Stimulated activated naive CD8-positive, alpha-beta T cell treated with anti-CD3 and anti-CD28 coated beads, Interleukin-15, Interleukin-2, amounts not matched to agents 100 U/mL and 50 U/mL, for 24 hours (primary cell): ENCODE measurements around the gene CARM1.
A peak's percentile ranks its signal among the peaks of the same experiment; 100 is the strongest.
"Not testable (repeated sequence)": the region's sequence is repeated elsewhere in the genome, so short reads cannot be mapped to it uniquely, and the experiment has no call there.

Experiments used
- ATAC-seq: fragments of 150-1000 bp; cut with Tn5 transposase; one replicate; pipeline ENCODE4 v1.10.0; 2021
- DNase-seq: peaks from one replicate; pipeline ENCODE4 v3.0.0; 2021

CARM1 gene

GRCh38 chr19:10872546-10873107 lies 1.3 kb downstream of the CARM1 start:
- no peak for ATAC-seq
- DNase-seq = no peak

GRCh38 chr19:10874024-10874423 lies 2.7 kb downstream of the CARM1 start:
- DNase-seq = no peak
- ATAC-seq = no peak

- ATAC-seq = peak; percentile 38
Observed at GRCh38 chr19:10876459-10877240, 5.3 kb downstream of the CARM1 start.

GRCh38 chr19:10877608-10878007 lies 6.3 kb downstream of the CARM1 start:
- not testable (repeated sequence) for ATAC-seq, DNase-seq

More at GRCh38 chr19:10876459-10877240, 5.3 kb downstream of the CARM1 start:
- no peak for DNase-seq

- no peak for DNase-seq
- no peak for ATAC-seq
Observed at GRCh38 chr19:10878253-10878652, 6.9 kb downstream of the CARM1 start.

GRCh38 chr19:10881403-10882107 lies 10.2 kb downstream of the CARM1 start:
- ATAC-seq (no peak), DNase-seq (no peak)

- DNase-seq = no peak
- ATAC-seq = no peak
Observed at GRCh38 chr19:10882108-10882457, 10.7 kb downstream of the CARM1 start.

- ATAC-seq (no peak), DNase-seq (no peak)
Observed at GRCh38 chr19:10884274-10884673, 12.9 kb downstream of the CARM1 start.

- no peak for ATAC-seq
- no peak for DNase-seq
Observed at GRCh38 chr19:10885201-10886169, 14.1 kb downstream of the CARM1 start.

- ATAC-seq = peak; percentile 14
- no peak for DNase-seq
Observed at GRCh38 chr19:10887616-10888367, 16.4 kb downstream of the CARM1 start.

- ATAC-seq (no peak), DNase-seq (no peak)
Observed at GRCh38 chr19:10888421-10888866, 17.1 kb downstream of the CARM1 start.

GRCh38 chr19:10889880-10890279 lies 18.5 kb downstream of the CARM1 start:
- no peak for ATAC-seq

GRCh38 chr19:10891405-10892086 lies 20.2 kb downstream of the CARM1 start:
- ATAC-seq = no peak
- no peak for DNase-seq

More at GRCh38 chr19:10889880-10890279, 18.5 kb downstream of the CARM1 start:
- no peak for DNase-seq

- DNase-seq (no peak), ATAC-seq (no peak)
Observed at GRCh38 chr19:10892256-10892655, 20.9 kb downstream of the CARM1 start.

GRCh38 chr19:10894911-10895213 lies 23.5 kb downstream of the CARM1 start:
- ATAC-seq = no peak

GRCh38 chr19:10895363-10895762 lies 24.0 kb downstream of the CARM1 start:
- ATAC-seq (no peak), DNase-seq (no peak)

More at GRCh38 chr19:10894911-10895213, 23.5 kb downstream of the CARM1 start:
- DNase-seq = no peak

- DNase-seq (no peak), ATAC-seq (no peak)
Observed at GRCh38 chr19:10895920-10896319, 24.6 kb downstream of the CARM1 start.

- ATAC-seq = no peak
Observed at GRCh38 chr19:10896851-10897526, 25.6 kb downstream of the CARM1 start.

GRCh38 chr19:10898633-10899032 lies 27.3 kb downstream of the CARM1 start:
- DNase-seq = no peak
- ATAC-seq = no peak

More at GRCh38 chr19:10896851-10897526, 25.6 kb downstream of the CARM1 start:
- no peak for DNase-seq

- ATAC-seq = no peak
- no peak for DNase-seq
Observed at GRCh38 chr19:10899151-10899653, 27.8 kb downstream of the CARM1 start.
